Astrocyte (in vitro differentiated cells and primary cell): Measurements from ENCODE around the gene ANXA10.

ENCODE experiments used
- EZH2 ChIP-seq: IDR thresholded peaks from 2 replicates; pipeline ENCODE4 v1.6.1; 2012; ENCODE audit warnings: mild to moderate bottlenecking, low read length, inconsistent platforms; ENCODE audit not compliant: insufficient read depth
- TF ChIP-seq, protein P1 (sequence below): IDR thresholded peaks from 2 replicates; pipeline ENCODE4 v1.5.1; 2011; ENCODE audit warnings: low read depth, mild to moderate bottlenecking, inconsistent platforms, low read length, moderate library complexity; ENCODE audit not compliant: insufficient read depth

DNA sequence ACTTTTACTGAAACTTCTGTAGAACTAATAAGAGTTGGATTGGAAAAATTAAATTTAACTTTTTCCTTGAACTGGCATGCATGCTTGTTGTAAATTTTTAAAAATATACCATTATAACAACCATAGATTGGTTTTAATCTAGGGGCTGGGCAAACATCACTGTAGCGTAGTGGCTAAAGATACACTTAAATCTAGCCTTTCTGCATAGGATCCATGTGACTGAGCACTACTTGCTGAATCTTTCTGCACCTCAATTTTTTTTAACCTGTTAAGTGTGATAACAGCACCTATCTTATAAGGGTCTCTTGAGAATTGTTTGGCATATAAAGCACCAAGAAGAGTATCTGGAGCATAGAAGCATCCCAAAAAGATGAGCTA lies 4.1 kb downstream of the ANXA10 start:
- TF ChIP-seq, protein P1, sequence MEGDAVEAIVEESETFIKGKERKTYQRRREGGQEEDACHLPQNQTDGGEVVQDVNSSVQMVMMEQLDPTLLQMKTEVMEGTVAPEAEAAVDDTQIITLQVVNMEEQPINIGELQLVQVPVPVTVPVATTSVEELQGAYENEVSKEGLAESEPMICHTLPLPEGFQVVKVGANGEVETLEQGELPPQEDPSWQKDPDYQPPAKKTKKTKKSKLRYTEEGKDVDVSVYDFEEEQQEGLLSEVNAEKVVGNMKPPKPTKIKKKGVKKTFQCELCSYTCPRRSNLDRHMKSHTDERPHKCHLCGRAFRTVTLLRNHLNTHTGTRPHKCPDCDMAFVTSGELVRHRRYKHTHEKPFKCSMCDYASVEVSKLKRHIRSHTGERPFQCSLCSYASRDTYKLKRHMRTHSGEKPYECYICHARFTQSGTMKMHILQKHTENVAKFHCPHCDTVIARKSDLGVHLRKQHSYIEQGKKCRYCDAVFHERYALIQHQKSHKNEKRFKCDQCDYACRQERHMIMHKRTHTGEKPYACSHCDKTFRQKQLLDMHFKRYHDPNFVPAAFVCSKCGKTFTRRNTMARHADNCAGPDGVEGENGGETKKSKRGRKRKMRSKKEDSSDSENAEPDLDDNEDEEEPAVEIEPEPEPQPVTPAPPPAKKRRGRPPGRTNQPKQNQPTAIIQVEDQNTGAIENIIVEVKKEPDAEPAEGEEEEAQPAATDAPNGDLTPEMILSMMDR: no peak
- no peak for TF ChIP-seq EZH2
